ENCODE results near the gene UBXN6.

UBXN6 gene

DNA sequence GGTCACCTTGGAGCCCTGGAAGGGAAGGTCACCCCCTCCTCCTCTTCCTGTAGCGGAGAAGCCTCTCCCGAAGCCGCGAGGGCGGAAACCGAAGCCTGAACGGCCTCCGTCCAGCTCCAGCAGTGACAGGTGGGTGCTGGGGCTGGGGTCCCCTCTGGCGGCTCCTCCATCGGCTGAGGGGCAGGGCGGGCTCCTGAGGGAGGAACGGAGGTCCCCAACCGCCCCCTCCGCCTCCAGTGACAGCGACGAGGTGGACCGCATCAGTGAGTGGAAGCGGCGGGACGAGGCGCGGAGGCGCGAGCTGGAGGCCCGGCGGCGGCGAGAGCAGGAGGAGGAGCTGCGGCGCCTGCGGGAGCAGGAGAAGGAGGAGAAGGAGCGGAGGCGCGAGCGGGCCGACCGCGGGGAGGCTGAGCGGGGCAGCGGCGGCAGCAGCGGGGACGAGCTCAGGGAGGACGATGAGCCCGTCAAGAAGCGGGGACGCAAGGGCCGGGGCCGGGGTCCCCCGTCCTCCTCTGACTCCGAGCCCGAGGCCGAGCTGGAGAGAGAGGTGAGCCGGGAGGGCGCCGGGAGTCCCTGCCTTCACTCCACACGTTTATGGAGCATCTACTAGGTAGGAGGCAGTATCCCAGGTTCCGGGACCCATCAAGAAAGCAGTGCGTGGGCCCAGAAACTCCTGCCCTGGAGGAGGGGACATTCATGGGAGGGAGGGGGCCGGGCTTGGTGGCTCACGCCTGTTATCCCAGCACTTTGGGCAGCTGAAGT, 36.5 kb upstream of the UBXN6 start:
- H3K4me3 ChIP-seq: no peak overlapping the region
- H3K27ac ChIP-seq: no peak overlapping the region

- Histone ChIP-seq H3K4me3 (no peak overlapping the region), H3K27ac (no peak overlapping the region)
Measured at GRCh38 chr19:4493104-4493928, 35.7 kb upstream of the UBXN6 start.

GRCh38 chr19:4492337-4493103, 34.9 kb upstream of the UBXN6 start:
- Histone ChIP-seq H3K27ac (no peak overlapping the region), H3K4me3 (no peak overlapping the region)

DNA sequence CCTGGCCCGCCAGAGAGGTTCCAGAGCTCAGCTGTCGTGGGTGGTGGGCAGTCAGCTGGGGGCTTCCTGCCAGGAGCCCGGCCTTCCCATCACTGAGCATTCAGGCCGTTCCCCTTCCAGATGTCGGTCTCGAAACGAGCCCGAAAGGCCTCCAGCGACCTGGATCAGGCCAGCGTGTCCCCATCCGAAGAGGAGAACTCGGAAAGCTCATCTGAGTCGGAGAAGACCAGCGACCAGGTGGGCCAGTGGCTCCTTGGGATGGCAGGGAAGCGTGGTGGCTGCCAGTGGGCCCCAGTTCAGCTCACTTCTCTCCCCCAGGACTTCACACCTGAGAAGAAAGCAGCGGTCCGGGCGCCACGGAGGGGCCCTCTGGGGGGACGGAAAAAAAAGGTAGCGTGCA, 33.9 kb upstream of the UBXN6 start:
- no peak overlapping the region for H3K27ac ChIP-seq
- no peak overlapping the region for H3K4me3 ChIP-seq

DNA sequence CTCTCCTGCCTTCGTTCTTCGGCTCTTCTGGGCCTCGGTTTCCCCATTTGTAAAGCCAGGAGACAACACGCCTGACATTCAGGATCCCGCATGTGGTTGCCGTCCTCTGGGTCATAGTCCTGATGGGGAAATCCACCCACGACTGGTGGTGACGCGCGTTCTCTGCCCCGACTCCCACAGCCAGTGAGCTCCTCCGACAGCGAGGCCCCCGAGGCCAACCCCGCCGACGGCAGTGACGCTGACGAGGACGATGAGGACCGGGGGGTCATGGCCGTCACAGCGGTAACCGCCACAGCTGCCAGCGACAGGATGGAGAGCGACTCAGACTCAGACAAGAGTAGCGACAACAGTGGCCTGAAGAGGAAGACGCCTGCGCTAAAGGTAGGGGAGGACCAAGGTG, 30.9 kb upstream of the UBXN6 start:
- no peak overlapping the region for H3K4me3 ChIP-seq
- no peak overlapping the region for H3K27ac ChIP-seq

DNA sequence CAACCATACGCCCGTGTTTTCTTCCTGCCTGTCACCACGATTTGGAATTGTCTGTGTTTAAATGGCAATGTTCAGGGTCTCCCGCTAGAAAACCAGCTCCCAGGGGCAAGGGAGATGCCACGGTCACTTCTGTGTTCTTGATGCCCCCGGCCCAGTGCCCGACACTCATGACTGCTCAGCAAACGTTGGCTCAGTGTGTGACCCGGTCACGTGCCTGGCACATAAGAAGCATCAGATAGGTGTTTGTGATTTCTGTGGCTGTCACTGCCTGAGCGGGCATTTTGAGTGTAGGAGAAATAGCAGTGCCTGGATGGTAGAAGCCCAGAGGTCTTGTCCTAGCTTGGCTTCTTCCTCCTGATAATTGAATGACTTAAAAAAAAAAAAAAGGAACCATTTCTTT, 30.0 kb upstream of the UBXN6 start:
- no peak overlapping the region for H3K4me3 ChIP-seq

GRCh38 chr19:4483385-4483784, 25.8 kb upstream of the UBXN6 start:
- H3K27ac ChIP-seq: no peak overlapping the region
- no peak overlapping the region for H3K4me3 ChIP-seq

More for the DNA sequence above, 30.0 kb upstream of the UBXN6 start:
- no peak overlapping the region for H3K27ac ChIP-seq

DNA sequence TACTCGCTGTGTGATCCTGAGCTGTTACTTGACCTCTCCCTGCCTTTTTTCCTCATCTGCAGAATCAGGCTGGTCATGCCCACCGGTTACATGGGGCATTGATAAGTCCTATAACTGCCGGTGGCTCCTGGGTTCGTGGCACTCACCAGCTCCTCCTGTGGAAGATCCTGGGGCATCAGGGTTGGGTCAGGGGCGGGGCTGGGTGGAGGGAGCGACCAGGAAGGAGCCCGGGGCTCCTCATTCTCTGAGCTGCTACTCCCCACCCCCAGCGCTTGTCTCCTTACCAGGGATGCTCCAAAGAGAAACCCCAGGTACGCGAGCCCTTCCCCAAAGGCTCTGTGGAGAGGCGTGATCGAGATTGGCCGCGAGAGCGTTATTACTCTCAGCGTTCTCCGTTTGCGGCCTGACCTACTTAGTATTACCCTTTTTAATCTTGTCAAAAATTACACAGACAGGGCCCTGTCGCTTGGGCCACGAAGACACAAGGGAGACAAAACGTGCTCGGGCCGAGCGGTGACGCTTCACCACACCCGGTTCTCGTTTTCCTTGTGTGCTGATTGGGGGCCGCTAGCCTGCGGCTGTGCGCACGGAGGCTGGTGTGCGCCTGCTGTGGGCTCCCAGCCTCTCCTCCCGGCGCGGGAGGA, 25.2 kb upstream of the UBXN6 start:
- no peak overlapping the region for H3K4me3 ChIP-seq
- no peak overlapping the region for H3K27ac ChIP-seq

GRCh38 chr19:4477034-4477801, 19.6 kb upstream of the UBXN6 start:
- no peak overlapping the region for H3K27ac ChIP-seq
- H3K4me3 ChIP-seq: no peak overlapping the region

DNA sequence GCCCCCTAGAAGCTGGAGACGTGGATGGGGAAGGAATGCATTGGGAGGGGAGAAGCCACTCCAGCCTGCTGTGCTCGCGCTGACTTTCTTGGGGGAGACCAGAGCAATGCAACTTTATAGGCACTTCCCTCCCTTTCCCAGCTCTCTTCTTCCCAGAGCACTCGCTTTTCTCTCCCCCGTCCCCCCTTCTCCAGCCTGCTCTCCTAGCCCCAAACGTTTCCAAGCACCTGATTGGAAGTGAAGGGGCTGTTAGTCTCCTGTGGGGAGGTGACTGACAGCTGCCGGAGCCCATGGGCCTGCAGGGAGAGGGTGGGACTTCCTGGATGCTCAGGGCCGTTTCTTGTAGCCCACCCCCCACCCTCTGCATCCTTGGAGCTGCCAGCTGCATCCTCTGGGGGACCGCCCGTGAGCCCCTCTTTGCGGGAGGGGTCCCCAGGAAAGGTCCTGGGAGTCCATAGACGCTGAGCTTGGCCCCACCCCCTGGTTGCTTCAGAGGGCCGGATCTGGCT, 17.0 kb upstream of the UBXN6 start:
- Histone ChIP-seq H3K27ac (peak overlapping the region in 6 of 21 experiments; percentile 17 to 60 (median 27)), H3K4me3 (peak overlapping the region in 2 of 7 experiments; percentile 4 to 75)

DNA sequence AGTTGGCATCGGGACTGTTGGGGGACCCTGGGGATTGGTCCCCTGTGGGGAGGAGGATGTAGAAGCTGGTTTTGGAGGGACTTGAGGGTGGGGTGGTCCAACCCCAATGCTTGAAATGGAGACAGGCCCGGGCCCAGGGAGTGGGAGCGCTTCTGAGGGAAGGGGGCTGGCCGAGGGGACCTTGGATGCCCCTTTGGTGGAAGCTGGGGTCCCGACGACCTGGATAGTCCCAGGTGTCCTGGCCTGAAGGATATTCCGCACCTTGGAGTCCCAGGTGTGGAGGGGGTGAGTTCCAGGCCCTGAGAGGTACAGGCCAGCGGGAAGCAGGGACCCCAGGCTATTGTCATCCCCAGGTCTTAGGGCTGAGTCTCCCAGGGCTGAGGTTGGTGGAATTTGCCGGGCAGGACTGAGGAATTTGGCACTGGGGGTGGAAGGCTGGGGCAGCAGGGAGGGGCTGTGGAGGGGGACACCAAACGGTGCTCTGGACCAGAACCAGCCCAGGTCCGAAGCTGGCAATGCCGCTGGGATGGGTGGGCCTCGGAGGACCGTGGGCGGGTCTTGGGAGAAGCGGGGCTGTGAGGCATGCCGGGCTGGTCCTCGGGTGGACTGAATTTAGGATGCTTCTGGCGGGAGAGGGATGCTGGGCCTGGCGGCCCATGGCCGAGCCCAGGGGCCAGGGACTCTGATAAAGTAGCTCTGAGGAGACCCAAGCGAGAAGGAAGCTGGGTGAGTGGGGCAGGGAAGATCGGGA, 16.3 kb upstream of the UBXN6 start:
- peak overlapping the region in 10 of 21 experiments; percentile 14 to 95 (median 33) for H3K27ac ChIP-seq

DNA sequence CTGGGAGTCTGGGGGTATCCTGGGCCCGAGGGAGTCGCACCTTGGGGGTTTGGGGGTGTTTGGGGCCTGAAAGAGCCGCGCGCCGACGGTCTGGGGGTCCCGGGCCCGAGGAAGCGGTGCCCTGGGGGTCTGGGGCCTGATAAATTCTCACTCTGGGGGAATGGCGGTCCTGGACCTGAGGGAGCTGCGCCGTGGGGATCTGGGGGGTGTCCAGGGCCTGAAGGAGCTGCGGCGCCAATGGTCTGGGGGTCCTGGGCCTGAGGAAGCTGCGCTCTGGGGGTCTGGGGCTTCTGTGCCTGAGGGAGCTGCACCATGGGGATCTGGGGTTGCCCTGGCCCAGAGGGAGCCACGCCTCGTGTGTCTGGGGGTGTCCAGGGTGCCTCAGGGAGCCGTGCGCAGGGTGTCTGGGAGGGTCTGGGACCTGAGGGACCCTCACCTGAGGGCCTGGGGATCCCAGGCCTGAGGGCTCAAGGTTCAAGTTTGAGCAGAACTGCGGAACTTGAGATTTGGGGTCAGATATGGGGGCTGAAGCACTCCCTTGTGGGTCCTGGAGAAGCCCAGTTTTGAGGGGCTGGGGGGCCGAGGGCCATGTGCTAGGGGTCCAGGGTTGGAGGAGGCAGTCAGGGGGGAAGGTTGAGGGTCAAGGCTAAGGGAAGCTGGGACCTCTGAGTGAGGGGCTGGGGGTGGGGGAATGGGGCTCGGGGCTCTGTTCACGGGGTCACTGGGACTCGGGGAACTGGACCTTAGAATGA, 15.6 kb upstream of the UBXN6 start:
- H3K4me3 ChIP-seq: peak overlapping the region; percentile 57 to 99 (median 95)
- H3K27ac ChIP-seq: peak overlapping the region in 20 of 21 experiments; percentile 9 to 95 (median 81)

More for the DNA sequence above, 16.3 kb upstream of the UBXN6 start:
- H3K4me3 ChIP-seq: peak overlapping the region in 2 of 7 experiments; percentile 4 to 75

DNA sequence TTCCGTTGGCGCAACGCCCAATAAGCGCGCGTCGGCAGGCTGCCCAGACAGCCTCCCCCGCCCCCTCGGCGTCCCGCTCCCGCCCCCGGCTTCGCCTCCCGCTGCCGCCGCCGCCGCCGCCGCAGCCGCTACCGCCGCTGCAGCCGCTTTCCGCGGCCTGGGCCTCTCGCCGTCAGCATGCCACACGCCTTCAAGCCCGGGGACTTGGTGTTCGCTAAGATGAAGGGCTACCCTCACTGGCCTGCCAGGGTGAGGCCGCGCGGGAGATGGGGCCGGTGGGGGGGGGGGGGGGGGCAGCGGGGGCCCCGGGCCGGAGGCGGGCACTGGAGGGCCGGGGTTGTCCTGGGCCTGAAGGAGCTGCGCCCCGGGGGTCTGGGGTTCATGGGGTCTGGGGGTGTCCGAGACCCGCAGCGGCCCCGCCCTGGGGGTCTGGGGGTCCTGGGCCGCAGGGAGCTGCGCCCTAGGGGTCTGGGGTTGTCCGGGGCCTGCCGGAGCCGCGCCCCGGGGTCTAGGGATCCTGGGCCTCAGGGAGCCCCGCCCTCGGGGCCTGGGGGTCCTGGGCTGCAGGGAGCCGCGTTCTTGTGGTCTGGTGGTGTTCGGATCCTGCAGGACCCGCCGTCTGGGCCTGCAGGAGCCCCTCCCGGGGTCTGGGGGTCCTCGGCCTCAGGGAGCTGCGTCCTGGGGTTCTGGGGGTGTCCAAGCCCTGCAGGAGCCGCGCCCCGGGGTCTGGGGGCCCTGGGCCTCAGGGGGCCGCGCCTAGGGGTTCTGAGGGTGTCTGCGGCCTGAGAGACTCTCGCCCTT, 14.8 kb upstream of the UBXN6 start, which contains the start of gene HDGFL2:
TSS of gene HDGFL2 (plus strand) at position 124 of the 801 bp plus-strand sequence. CDS start at position 178, 54 bp downstream.
- H3K4me3 ChIP-seq: peak within 1 kb of the TSS; percentile 57 to 99 (median 95)

GRCh38 chr19:4471403-4472173, 14.0 kb upstream of the UBXN6 start:
- Histone ChIP-seq H3K27ac (peak overlapping the region; percentile 7 to 93 (median 87)), H3K4me3 (peak overlapping the region; percentile 57 to 99 (median 95))

More for the DNA sequence above, 14.8 kb upstream of the UBXN6 start, which contains the start of gene HDGFL2:
- H3K27ac ChIP-seq: peak within 1 kb of the TSS; percentile 9 to 95 (median 87)

DNA sequence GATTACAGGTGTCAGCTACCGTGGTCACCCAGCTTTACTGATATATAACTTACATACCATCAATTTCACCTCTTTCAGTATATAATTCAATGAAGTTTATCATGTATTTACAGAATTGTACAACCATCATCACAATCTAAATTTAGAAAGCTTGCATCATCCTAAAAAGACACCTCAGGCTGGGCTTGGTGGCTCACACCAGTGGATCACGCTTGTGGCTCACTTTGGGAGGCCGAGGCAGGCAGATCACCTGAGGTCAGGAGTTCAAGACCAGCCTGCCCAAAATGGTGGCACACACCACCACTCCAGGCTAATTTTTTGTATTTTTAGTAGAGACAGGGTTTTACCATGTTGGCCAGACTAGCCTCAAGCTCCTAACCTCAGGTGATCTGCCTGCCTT, 10.2 kb upstream of the UBXN6 start:
- Histone ChIP-seq H3K4me3 (no peak overlapping the region), H3K27ac (no peak overlapping the region)
